ENCODE measurements around the gene ARID1B.
A peak's percentile ranks its signal among the peaks of the same experiment; 100 is the strongest.

Gene ARID1B

DNA sequence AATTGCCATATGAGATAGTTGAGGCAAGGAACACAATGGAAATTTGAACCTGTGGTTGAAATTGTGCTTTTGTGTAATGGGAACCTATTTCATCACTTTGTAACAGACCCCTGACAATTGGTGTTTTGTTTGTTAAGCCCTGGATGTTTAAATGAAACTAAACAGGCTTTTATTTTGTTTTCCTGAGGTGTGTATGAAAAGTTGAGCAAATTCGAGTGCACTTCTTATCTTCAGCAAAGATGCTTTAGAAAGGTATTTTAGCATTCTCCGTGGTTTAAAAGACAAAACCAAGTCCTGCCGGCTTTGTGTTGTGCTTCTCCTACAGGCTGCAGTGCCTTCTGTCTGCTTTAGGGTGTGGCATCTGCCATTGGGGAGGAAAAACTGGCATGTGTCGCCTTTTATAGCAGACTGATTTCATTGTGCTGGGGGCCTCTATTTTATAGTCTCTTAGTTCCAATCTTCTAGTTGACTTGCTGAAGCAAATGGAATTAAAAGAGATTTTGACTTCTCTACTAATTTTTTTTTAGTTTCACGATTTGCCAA lies 2.2 kb upstream of the ARID1B start:
- Histone ChIP-seq H3K36me3 (no peaks in the 10 kb centered on the region), H3K4me1 (peaks cover 5 to 26% (median 21%) of the 10 kb centered on the region in 4 donors), H3K27ac (peak overlapping the region; percentile 94 to 98), H3K4me3 (peak overlapping the region; percentile 12 to 18), H3K9me3 (no peaks in the 10 kb centered on the region), H3K27me3 (no peaks in the 10 kb centered on the region)
- TF ChIP-seq, protein P1, sequence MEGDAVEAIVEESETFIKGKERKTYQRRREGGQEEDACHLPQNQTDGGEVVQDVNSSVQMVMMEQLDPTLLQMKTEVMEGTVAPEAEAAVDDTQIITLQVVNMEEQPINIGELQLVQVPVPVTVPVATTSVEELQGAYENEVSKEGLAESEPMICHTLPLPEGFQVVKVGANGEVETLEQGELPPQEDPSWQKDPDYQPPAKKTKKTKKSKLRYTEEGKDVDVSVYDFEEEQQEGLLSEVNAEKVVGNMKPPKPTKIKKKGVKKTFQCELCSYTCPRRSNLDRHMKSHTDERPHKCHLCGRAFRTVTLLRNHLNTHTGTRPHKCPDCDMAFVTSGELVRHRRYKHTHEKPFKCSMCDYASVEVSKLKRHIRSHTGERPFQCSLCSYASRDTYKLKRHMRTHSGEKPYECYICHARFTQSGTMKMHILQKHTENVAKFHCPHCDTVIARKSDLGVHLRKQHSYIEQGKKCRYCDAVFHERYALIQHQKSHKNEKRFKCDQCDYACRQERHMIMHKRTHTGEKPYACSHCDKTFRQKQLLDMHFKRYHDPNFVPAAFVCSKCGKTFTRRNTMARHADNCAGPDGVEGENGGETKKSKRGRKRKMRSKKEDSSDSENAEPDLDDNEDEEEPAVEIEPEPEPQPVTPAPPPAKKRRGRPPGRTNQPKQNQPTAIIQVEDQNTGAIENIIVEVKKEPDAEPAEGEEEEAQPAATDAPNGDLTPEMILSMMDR (IDR thresholded peaks at IDR 0.05), result peak in 1 of 2 experiments; percentile 8
- no peak for DNase-seq
- intact Hi-C loops (cut with DNase I; ENCODE audit: low total_unique reads), result loop anchor here (5.0 to 10.0 kb wide), 3 partner anchors 53 to 410 kb away; no protein-coding TSS in a partner anchor

DNA sequence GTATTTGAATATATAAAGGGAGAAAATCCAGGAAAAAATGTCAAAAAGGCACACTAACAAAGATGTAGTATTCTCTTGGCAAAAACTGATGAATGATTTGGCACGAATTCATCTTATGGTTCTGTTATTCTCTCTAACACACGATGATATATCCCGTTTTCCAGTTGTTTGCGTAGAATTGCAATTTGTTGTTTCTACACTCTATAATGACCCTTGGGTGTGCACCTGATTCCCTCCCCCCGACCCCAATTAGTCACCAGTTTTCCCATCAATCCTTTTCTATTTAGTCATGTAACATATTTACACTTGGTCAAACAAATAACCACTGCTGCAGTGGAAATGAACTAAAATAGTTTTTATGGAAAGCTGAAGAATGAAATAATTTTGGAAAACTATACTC lies 1.5 kb upstream of the ARID1B start:
- H3K4me1 ChIP-seq, result peaks cover 5 to 28% (median 22%) of the 10 kb centered on the region in 4 donors
- H3K9me3 ChIP-seq, result no peaks in the 10 kb centered on the region
- H3K4me3 ChIP-seq, result no peak overlapping the region
- no peaks in the 10 kb centered on the region for H3K27me3 ChIP-seq
- intact Hi-C loops (cut with DNase I; ENCODE audit: low total_unique reads), result loop anchor here (5.0 to 10.0 kb wide), 2 partner anchors 247 to 409 kb away; no protein-coding TSS in a partner anchor
- TF ChIP-seq, protein P1 (IDR thresholded peaks at IDR 0.05), result no peak
- H3K27ac ChIP-seq, result peak overlapping the region; percentile 94 to 98
- no peak for DNase-seq
- no peaks in the 10 kb centered on the region for H3K36me3 ChIP-seq

DNA sequence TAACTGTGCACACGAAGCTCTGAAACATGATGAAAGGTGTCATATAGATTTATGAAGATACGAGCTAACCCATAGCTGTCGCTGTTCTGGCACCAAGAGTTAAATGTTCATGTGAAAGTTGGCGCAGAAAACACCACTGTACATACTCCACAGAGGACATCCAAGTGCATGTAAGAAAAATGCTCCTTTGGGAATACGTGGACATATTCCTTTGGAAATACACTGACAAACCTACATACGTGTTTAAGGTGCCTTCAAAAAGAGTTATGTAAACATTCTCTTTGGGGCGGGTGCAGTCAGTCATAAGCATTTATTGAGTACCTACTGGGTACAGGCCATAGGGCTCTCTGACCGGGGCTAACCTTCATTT lies 723 bp upstream of the ARID1B start:
- Histone ChIP-seq H3K9me3 (no peaks in the 10 kb centered on the region), H3K4me1 (peaks cover 5 to 35% (median 25%) of the 10 kb centered on the region in 4 donors), H3K27ac (peak overlapping the region; percentile 94 to 98), H3K4me3 (peak overlapping the region; percentile 86 to 96), H3K27me3 (no peaks in the 10 kb centered on the region), H3K36me3 (no peaks in the 10 kb centered on the region)
- TF ChIP-seq, protein P1 (IDR thresholded peaks at IDR 0.05), result no peak
- intact Hi-C loops (cut with DNase I; ENCODE audit: low total_unique reads), result loop anchor here (5.0 to 10.0 kb wide), 2 partner anchors 246 to 408 kb away; no protein-coding TSS in a partner anchor
- no peak for DNase-seq

DNA sequence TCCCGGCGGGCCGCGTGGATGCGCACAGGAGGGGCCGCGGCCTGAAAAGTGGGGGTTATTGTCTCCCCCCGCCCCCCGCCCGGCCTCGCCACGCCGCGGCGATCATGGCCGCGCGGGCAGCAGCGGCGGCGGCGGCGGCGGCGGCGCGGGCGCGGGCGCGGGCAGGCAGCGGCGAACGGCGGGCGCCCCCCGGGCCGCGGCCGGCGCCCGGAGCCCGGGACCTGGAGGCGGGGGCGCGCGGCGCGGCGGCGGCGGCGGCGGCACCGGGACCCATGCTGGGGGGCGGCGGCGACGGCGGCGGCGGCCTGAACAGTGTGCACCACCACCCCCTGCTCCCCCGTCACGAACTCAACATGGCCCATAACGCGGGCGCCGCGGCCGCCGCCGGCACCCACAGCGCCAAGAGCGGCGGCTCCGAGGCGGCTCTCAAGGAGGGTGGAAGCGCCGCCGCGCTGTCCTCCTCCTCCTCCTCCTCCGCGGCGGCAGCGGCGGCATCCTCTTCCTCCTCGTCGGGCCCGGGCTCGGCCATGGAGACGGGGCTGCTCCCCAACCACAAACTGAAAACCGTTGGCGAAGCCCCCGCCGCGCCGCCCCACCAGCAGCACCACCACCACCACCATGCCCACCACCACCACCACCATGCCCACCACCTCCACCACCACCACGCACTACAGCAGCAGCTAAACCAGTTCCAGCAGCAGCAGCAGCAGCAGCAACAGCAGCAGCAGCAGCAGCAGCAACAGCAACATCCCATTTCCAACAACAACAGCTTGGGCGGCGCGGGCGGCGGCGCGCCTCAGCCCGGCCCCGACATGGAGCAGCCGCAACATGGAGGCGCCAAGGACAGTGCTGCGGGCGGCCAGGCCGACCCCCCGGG lies 637 bp downstream of the ARID1B start:
- intact Hi-C loops (cut with DNase I; ENCODE audit: low total_unique reads), result loop anchor here (1.0 to 10.0 kb wide), 3 partner anchors 90 to 407 kb away; no protein-coding TSS in a partner anchor
- peak; percentile 37 to 76 for DNase-seq
- no peaks in the 10 kb centered on the region for H3K9me3 ChIP-seq
- H3K36me3 ChIP-seq, result no peaks in the 10 kb centered on the region
- no peaks in the 10 kb centered on the region for H3K27me3 ChIP-seq
- H3K4me3 ChIP-seq, result peak overlapping the region; percentile 86 to 96
- H3K27ac ChIP-seq, result peak overlapping the region; percentile 96 to 98
- H3K4me1 ChIP-seq, result peaks cover 5 to 40% (median 25%) of the 10 kb centered on the region in 4 donors
- TF ChIP-seq, protein P1 (IDR thresholded peaks at IDR 0.05), result peak in 1 of 2 experiments; percentile 5

DNA sequence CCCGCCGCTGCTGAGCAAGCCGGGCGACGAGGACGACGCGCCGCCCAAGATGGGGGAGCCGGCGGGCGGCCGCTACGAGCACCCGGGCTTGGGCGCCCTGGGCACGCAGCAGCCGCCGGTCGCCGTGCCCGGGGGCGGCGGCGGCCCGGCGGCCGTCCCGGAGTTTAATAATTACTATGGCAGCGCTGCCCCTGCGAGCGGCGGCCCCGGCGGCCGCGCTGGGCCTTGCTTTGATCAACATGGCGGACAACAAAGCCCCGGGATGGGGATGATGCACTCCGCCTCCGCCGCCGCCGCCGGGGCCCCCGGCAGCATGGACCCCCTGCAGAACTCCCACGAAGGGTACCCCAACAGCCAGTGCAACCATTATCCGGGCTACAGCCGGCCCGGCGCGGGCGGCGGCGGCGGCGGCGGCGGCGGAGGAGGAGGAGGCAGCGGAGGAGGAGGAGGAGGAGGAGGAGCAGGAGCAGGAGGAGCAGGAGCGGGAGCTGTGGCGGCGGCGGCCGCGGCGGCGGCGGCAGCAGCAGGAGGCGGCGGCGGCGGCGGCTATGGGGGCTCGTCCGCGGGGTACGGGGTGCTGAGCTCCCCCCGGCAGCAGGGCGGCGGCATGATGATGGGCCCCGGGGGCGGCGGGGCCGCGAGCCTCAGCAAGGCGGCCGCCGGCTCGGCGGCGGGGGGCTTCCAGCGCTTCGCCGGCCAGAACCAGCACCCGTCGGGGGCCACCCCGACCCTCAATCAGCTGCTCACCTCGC lies 1.5 kb downstream of the ARID1B start:
- no peaks in the 10 kb centered on the region for H3K9me3 ChIP-seq
- intact Hi-C loops (cut with DNase I; ENCODE audit: low total_unique reads), result loop anchor here (5.0 to 10.0 kb wide), 2 partner anchors 244 to 406 kb away; no protein-coding TSS in a partner anchor
- DNase-seq, result peak; percentile 54 to 84
- peaks cover 5 to 48% (median 28%) of the 10 kb centered on the region in 4 donors for H3K4me1 ChIP-seq
- peak overlapping the region; percentile 96 to 98 for H3K27ac ChIP-seq
- TF ChIP-seq, protein P1 (IDR thresholded peaks at IDR 0.05), result no peak
- H3K4me3 ChIP-seq, result peak overlapping the region; percentile 86 to 96
- H3K27me3 ChIP-seq, result no peaks in the 10 kb centered on the region
- no peaks in the 10 kb centered on the region for H3K36me3 ChIP-seq
